ENCODE measurements around the gene MTCP1. TPM values are rescaled to one million over a fixed set of nuclear protein-coding genes. Genes with fewer than 3 reads are reported as not detected.

The MTCP1 gene
- total and polyA plus RNA-seq, 2 donors (not counting 1 experiment from before 2014, with no cell fraction given): 10.6 to 16.0 TPM

DNA sequence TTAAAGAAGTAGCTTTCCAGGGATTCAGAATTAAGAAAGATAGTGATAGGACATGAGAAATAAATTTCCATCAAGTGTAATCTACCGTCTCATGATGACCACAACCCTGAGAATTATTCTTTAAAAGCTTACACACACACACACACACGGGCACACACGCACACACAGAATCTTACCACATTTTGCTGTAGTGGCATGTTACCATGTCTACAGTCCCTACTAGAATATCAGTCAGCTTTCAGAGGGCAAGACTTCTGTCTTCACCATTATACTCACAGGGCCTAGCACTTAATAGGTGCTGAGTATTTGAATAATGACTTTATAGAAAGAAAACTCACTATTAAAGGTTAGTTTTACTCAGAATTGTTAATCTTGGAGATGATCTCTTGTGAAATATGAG lies 15.4 kb downstream of the MTCP1 start:
- peaks cover 2% of the 10 kb centered on the region for H3K4me1 ChIP-seq (ENCODE audit: control insufficient read depth, extremely low read depth, insufficient read depth, low read length)
- DNase-seq (ENCODE audit: low read depth in 2 of 2): no peak
- H2AFZ ChIP-seq (ENCODE audit: low read length): no peak overlapping the region
- H4K20me1 ChIP-seq (ENCODE audit: control insufficient read depth, extremely low read depth, insufficient read depth, low read length): no peaks in the 10 kb centered on the region
- H3K27ac ChIP-seq (ENCODE audit: insufficient read depth, low read length): no peak overlapping the region
- no peak overlapping the region for H3K4me3 ChIP-seq (replicated peaks in 1 of 4; ENCODE audit: control extremely low read depth in 1 of 4, insufficient read depth in 1 of 4, low read depth in 3 of 4, low read length in 4 of 4)
- no peaks in the 10 kb centered on the region for H3K27me3 ChIP-seq (ENCODE audit: control insufficient read depth, insufficient read depth, low read length)
- no peak overlapping the region for H3K4me2 ChIP-seq (ENCODE audit: extremely low read depth, insufficient read depth, low read length)
- no peaks in the 10 kb centered on the region for H3K79me2 ChIP-seq (ENCODE audit: control insufficient read depth, insufficient read depth, low read length)
- no peaks in the 10 kb centered on the region for H3K9me3 ChIP-seq (ENCODE audit: control insufficient read depth, insufficient read depth, low read depth, low read length)
- H3K9ac ChIP-seq (ENCODE audit: insufficient read depth, low read length): no peak overlapping the region
- no peak for TF ChIP-seq EZH2 (IDR thresholded peaks at IDR 0.05; ENCODE audit: low read length, missing control alignments)
- TF ChIP-seq, protein P1, sequence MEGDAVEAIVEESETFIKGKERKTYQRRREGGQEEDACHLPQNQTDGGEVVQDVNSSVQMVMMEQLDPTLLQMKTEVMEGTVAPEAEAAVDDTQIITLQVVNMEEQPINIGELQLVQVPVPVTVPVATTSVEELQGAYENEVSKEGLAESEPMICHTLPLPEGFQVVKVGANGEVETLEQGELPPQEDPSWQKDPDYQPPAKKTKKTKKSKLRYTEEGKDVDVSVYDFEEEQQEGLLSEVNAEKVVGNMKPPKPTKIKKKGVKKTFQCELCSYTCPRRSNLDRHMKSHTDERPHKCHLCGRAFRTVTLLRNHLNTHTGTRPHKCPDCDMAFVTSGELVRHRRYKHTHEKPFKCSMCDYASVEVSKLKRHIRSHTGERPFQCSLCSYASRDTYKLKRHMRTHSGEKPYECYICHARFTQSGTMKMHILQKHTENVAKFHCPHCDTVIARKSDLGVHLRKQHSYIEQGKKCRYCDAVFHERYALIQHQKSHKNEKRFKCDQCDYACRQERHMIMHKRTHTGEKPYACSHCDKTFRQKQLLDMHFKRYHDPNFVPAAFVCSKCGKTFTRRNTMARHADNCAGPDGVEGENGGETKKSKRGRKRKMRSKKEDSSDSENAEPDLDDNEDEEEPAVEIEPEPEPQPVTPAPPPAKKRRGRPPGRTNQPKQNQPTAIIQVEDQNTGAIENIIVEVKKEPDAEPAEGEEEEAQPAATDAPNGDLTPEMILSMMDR (conservative IDR thresholded peaks at IDR 0.05 in 1 of 2, IDR thresholded peaks at IDR 0.05 in 1 of 2; ENCODE audit: low read depth in 1 of 2, low read length in 2 of 2): no peak
- H3K36me3 ChIP-seq (ENCODE audit: control insufficient read depth, insufficient read depth, low read length): no peaks in the 10 kb centered on the region

DNA sequence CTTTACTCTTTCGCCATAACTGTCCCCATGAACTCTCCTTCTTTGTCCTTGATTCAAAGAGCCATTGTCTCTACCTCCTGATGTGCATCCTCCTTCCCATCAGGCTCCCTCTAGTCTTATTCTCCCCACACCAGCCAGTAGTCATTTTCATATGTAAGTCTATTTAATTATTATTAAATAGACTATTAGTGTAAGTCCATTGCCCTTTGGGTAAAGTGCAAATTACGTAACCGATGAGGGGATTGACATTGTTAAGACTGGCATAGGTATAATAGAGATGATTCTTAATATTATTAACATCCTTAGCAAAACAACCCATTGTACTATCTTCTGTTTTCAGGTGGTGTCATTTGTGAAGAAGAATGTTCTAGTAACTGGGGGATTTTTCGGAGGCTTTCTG lies 16.7 kb downstream of the MTCP1 start:
- Histone ChIP-seq H3K79me2 (ENCODE audit: control insufficient read depth, insufficient read depth, low read length) (no peaks in the 10 kb centered on the region), H3K27ac (ENCODE audit: insufficient read depth, low read length) (no peak overlapping the region), H3K9me3 (ENCODE audit: control insufficient read depth, insufficient read depth, low read depth, low read length) (no peaks in the 10 kb centered on the region), H4K20me1 (ENCODE audit: control insufficient read depth, extremely low read depth, insufficient read depth, low read length) (no peaks in the 10 kb centered on the region), H3K4me1 (ENCODE audit: control insufficient read depth, extremely low read depth, insufficient read depth, low read length) (peaks cover 2% of the 10 kb centered on the region), H3K36me3 (ENCODE audit: control insufficient read depth, insufficient read depth, low read length) (no peaks in the 10 kb centered on the region), H2AFZ (ENCODE audit: low read length) (no peak overlapping the region), H3K4me3 (replicated peaks in 1 of 4; ENCODE audit: control extremely low read depth in 1 of 4, insufficient read depth in 1 of 4, low read depth in 3 of 4, low read length in 4 of 4) (no peak overlapping the region), H3K4me2 (ENCODE audit: extremely low read depth, insufficient read depth, low read length) (no peak overlapping the region), H3K27me3 (ENCODE audit: control insufficient read depth, insufficient read depth, low read length) (no peaks in the 10 kb centered on the region), H3K9ac (ENCODE audit: insufficient read depth, low read length) (no peak overlapping the region)
- DNase-seq (ENCODE audit: low read depth in 2 of 2): no peak
- no peak for TF ChIP-seq EZH2 (IDR thresholded peaks at IDR 0.05; ENCODE audit: low read length, missing control alignments)
- TF ChIP-seq, protein P1 (conservative IDR thresholded peaks at IDR 0.05 in 1 of 2, IDR thresholded peaks at IDR 0.05 in 1 of 2; ENCODE audit: low read depth in 1 of 2, low read length in 2 of 2): no peak

DNA sequence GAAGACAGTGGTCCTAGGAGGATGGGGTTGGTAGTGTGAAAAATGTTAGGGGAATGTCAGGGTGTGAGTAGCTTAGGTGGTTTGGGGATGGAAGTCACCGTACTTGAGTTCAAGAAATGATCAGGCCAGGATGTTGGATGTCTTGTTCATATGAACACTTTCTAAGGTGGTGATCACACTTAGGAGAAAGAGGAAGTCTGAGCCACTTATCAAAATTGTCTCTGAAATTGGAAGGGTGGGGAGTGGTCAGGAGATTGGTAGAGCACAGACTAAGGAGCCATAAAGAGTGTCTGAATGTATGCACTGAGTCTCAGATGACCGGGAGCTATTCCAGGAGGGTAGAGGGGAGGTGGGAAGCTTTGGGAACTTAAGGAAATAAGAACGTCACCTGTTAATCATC lies 17.3 kb downstream of the MTCP1 start:
- Histone ChIP-seq H3K79me2 (ENCODE audit: control insufficient read depth, insufficient read depth, low read length) (no peaks in the 10 kb centered on the region), H4K20me1 (ENCODE audit: control insufficient read depth, extremely low read depth, insufficient read depth, low read length) (no peaks in the 10 kb centered on the region), H3K36me3 (ENCODE audit: control insufficient read depth, insufficient read depth, low read length) (no peaks in the 10 kb centered on the region), H3K27ac (ENCODE audit: insufficient read depth, low read length) (no peak overlapping the region), H3K9ac (ENCODE audit: insufficient read depth, low read length) (no peak overlapping the region), H3K27me3 (ENCODE audit: control insufficient read depth, insufficient read depth, low read length) (no peaks in the 10 kb centered on the region), H3K4me1 (ENCODE audit: control insufficient read depth, extremely low read depth, insufficient read depth, low read length) (peaks cover 2% of the 10 kb centered on the region), H3K4me3 (replicated peaks in 1 of 4; ENCODE audit: control extremely low read depth in 1 of 4, insufficient read depth in 1 of 4, low read depth in 3 of 4, low read length in 4 of 4) (no peak overlapping the region), H3K4me2 (ENCODE audit: extremely low read depth, insufficient read depth, low read length) (no peak overlapping the region), H3K9me3 (ENCODE audit: control insufficient read depth, insufficient read depth, low read depth, low read length) (no peaks in the 10 kb centered on the region), H2AFZ (ENCODE audit: low read length) (no peak overlapping the region)
- no peak for TF ChIP-seq EZH2 (IDR thresholded peaks at IDR 0.05; ENCODE audit: low read length, missing control alignments)
- TF ChIP-seq, protein P1 (conservative IDR thresholded peaks at IDR 0.05 in 1 of 2, IDR thresholded peaks at IDR 0.05 in 1 of 2; ENCODE audit: low read depth in 1 of 2, low read length in 2 of 2): no peak
- no peak for DNase-seq (ENCODE audit: low read depth in 2 of 2)
